GM19395 (cell line): ENCODE results near the gene CSMD2.

Experiments used
- ATAC-seq: cut with Tn5 transposase; IDR thresholded peaks from one replicate; pipeline ENCODE4 v1.9.1; 2021; ENCODE audit warnings: mild to moderate bottlenecking, moderate library complexity; ENCODE audit not compliant: unreplicated experiment

Gene CSMD2

DNA sequence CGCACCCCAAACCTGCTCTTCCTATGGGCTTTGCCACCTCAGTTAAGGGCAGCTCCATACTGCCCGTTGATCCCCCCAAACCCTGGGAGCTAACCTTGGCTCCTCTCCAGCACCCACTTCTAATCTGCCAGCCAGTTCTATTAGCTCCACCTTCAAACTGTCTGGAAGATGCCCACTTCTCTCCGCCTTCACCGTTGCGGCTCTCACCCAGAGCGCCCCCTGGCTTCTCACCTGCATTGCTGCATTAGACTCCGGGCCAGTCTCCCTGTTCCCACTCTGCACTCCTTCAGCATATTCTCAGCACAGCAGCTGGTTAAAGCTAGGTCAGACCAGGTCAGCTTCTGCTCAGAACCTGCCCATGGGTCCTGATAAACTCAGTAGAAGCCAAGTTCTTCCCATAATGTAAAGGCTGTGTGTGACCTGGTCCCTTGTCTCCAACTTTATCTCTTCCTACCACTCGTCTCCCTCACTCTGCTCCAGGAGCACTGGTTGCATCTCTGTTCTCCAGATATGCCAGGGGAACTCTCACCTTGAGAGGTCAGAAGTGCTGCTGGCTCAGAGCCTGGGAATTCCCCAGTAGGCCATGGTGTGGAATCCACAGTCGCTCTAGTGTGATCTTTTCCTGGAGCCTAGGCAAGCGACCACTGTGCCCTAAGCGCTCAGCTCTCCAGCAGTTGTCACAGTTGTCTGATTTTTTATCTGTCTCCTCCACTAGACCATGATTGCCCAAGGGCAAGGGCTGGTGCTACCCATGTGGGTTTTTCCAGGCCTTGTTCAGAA is 150.9 kb downstream of the CSMD2 start:
- no peak for ATAC-seq

DNA sequence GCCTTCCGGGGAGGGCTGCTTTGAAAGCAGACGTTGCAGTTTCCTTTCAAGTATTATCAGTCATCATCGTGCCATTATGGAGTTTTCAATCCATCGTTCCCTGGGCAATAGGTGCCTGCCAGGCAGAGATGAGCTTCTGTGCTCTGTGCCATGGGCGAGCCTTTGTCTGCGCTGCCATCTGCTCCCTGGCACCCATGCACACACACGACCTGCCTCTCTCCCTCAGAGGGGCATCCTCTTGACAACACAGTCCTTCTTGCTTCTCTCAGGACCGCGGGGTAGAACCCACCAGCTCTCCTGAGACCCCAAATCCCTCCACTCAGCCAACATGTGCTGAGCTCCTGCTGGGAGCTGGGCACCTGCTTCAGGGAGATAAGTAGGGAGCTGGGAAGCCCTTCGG is 151.9 kb downstream of the CSMD2 start:
- ATAC-seq = no peak

GRCh38 chr1:34009340-34009985 is 155.6 kb downstream of the CSMD2 start:
- ATAC-seq = no peak

DNA sequence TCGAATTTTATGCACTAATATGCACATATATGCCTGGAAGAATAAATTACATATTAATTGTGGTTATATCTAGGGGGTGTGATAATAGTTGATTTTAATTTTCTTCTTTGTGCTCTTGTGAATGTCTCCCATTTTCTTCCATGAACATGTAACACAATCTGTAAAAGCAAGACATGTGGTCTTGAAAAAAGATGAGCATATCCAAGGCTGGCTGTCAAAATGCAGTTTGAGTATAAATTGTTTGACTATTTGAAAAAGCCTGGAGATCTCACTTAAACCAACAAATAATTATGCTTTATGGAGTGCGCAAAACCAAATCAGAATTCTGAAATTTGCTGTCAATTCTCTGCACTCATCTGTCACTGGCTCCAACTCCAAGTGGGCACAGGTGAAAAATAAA is 157.3 kb downstream of the CSMD2 start:
- no peak for ATAC-seq

GRCh38 chr1:34005309-34005708 is 159.7 kb downstream of the CSMD2 start:
- no peak for ATAC-seq

GRCh38 chr1:34002810-34003209 is 162.2 kb downstream of the CSMD2 start:
- no peak for ATAC-seq

DNA sequence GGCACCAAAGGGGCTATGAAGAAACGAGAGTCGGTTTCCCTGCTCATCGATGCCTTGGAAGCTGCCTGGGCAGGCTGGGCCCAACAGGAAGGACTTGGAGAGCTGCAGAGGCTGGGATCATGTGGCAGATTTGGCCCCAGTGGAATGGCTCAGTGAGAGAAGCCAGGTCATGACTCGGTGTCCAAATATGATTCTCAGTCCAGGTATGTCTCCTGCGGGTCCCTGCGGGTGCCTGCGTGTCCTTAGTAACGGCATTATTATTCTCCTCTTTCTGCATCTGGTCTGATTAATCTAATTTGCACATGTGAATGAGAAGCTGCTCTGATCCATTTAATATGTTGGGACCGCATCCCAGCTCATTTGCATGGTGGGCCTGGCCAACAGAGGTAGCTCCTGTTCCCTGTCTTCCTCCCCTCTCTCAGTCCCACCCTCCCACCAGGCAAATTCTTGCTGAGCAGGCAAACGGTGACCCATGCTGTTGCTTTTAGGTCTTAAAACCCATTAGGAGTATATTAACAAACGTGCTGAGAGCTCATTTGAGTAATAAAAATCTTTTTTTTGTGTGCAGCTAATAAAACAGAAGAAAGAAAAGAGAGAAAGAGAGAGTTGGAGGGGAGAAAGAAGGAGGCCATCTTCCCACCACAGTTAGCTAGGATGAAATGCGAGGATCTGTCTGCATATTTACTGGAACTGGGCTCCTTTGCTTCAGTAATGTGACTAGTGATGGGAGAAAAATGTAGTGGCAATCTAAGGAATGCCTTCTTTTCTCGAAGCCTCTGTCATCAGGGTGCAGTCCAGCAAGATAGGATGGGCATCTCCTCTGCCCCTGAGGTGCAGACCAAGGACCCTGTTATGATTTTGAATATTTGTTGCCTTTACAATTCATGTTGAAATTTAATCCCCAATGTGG is 167.6 kb downstream of the CSMD2 start:
- ATAC-seq = no peak

- ATAC-seq = no peak
Observed at GRCh38 chr1:33996281-33996680, 168.7 kb downstream of the CSMD2 start.

GRCh38 chr1:33993301-33993700 is 171.7 kb downstream of the CSMD2 start:
- no peak for ATAC-seq

DNA sequence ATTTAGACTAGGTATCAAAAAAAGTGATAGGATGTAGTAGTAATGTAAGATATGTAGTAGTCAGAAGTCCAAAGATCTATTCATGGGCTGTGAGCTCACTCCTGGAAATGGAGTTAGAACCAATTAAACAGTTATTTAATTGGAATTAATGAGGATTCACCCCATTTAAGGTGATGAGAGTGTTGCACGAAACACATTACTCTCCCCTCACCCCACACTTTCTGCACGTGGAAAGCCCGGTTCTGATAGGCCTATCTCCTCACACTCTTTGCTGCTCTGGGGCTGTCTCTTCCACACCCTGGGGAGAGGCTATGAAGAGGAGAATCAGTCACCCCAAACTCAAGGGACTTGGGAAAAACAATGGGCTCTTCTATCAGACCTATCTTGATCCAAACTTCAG is 174.7 kb downstream of the CSMD2 start:
- ATAC-seq = no peak

- no peak for ATAC-seq
Observed at GRCh38 chr1:33988161-33988560, 176.9 kb downstream of the CSMD2 start.

- no peak for ATAC-seq
Observed at GRCh38 chr1:33986390-33987095, 178.5 kb downstream of the CSMD2 start.

- ATAC-seq = no peak
Observed at GRCh38 chr1:33985656-33986055, 179.4 kb downstream of the CSMD2 start.

DNA sequence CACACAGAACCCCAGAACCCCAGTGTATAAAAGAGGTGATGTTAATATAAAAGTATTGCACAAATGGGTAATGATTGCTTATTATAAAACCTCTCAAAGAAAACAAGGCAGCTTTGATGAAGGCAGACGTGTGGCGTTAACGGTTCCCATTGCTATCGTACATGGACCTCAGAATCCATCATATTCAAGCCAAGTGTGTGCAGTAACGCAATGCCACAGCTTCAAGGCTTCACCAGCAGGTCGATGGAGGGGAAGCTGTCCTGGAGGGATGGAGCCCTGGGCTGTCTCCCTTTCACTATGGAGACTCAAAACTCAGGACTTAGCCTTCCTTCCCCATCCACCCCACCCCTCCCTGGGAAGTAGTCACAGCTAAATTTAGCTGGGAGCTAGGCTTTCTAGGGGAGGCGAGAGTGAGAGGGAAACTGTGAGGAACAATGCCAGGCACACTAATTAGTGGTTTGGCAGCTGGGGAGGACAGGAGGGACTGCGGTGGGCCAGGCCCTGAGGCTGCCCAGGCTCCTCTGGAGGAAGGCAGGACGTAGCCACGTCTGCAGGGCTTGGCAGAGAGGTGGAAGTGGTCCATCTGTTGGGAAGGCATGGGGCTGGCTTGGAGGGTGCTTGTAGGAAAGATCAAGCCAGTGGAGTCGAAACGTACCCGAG is 180.0 kb downstream of the CSMD2 start:
- no peak for ATAC-seq

GRCh38 chr1:33982419-33982818 is 182.6 kb downstream of the CSMD2 start:
- ATAC-seq = no peak

DNA sequence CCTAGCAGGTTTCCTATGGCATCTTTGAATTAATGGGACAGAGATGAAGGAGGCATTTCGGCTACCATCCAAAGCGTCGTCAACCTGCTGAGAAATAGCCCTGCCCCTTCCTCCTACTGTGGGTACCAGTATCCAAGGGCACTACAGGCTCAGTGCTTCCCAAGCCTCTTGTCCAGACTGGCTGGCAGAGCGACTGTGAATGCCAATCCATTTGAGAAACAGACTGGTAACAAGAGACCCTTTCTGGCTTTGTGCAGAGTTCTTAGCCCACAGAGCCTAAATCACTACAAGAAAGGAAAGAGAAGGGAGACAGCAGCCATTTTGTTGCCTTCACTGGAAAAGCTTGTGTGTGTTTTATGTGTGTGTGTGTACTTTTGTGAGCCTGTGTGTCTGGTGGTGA is 185.7 kb downstream of the CSMD2 start:
- ATAC-seq = no peak

DNA sequence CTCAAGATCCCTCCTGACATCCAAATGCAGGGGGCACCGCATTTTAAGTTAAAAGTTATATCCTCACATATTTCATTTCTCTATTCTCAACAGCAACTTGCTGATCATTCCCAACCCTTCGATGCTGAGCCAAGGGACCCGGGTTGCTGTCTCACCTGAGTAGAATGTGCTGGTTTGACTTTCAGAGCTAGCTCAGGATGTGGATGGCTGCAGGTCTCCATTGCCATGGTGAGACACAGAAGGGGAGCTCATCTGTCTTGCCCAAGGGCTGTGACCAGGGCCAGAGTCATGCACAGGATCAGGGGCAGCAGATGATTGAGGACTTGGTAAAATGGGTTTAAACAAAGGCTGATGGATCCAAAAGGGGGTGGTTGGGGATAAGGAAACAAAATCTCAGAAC is 189.1 kb downstream of the CSMD2 start:
- no peak for ATAC-seq

DNA sequence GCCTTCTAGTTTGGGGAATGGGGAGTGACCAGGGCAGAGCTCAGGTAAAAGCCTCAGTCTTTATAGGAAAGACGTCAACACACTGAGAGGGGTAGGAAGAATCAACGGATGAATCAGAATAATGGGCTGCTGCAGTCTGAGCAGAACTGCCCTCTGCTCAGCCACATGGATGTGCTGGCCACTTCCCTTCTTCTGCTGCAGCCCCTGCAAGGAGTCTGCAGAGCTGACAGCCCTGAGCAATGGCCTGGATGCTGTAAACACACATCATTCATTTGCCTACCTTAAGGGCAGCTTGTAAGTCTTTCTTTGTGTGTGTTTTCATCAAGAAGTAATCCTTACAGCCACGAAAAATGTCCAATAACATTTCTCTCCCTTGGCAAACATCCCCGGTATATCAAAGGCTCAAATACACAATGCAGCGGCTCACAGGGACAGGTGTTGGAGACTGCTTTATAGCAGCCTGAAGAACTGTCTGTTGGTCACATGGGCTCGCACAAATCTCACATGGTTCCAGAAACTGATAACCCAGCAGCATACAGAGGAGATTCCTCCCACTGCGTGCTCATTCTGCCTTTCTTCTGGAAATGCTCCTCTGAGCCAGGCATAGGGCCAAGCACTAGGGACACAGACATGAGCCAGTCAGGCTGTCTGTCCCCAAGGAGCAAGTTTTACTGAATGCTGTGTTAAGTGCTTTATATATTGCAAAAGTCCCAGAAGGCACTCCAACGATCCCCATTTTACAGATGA is 191.1 kb downstream of the CSMD2 start:
- no peak for ATAC-seq

DNA sequence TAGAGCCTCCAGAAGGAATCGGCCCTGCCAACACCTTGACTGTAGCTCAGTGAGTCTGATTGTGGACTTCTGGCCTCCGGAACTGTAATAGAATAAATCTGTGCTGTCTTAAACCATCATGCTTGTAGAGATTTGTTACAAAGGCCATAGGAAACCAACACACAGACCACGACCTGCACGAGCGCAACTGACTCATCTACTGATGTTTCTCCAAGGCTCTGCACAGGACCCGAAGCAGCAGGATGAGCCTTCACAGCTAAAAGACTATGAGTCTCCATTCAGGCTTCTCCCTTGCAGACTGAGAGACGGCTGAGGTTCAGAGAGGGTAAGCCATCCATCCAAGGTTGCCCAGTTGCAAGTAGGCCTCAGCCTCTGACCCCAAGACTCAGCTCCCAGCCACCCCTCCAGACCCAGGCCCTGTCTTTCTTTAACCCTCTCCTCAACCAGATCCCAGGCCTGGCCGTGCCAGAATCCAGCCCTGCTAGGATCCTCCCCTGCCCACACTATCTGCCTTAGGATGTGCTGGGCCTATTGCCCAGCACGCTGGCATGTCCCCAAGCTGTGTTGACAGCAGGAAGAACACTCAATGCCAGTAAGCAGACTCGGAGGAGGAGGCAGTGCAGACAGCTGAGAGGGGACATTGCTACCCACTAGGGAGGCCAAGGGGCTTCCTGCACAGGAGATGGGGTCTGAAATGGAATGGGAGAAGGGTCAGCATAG is 192.2 kb downstream of the CSMD2 start:
- no peak for ATAC-seq
